ENCODE measurements around the gene TFDP2. TPM values are rescaled to one million over a fixed set of nuclear protein-coding genes. Genes with fewer than 3 reads are reported as not detected.

Gene TFDP2
- total RNA-seq, 6 donors from 2014 or later = 25.1 to 48.5 (median 30.8) TPM

DNA sequence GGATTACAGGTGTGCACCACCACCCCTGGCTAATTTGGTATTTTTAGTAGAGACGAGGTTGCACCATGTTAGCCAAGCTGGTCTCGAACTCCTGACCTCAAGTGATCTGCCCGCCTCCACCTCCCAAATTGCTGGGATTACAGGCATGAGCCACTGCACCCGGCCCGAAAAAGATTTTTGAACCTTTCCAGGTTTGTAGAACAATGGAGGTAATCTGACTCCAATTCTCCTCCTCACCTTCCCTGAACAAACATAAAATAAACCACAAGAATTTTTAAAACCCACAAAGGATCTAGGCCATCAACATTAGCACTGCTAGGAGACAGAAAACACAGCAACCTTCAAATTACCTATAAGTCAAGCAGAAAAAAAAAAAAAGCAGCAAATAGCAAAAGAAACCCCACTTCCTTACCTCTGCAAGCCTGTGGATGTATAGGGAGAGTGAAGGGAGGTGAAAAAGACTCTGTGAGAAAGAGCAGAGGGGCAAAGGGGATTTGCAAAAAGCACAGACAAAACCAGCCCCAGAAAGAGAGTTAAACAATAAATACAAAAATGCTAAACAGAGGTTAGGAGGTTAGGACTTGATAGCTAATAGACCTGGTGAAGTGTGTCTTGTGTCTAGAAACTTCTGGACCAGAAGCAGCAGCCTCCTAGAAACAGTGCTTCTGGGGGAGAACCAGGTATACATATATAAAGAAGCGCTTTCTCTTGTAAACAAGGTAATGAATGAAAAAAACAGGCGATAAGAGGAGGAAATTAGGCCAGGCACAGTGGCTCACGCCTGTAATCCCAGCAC lies 32.1 kb downstream of the TFDP2 start:
- DNase-seq (no peak), ATAC-seq (ENCODE audit: low FRiP score in 2 of 2) (peak in 1 of 2 donors; percentile 79)

GRCh38 chr3:142115867-142116668 lies 33.3 kb downstream of the TFDP2 start:
- no peaks in the 10 kb centered on the region for H3K9me3 ChIP-seq
- DNase-seq (no peak), ATAC-seq (ENCODE audit: low FRiP score in 2 of 2) (no peak)
- no peaks in the 10 kb centered on the region for H3K27me3 ChIP-seq
- H3K4me3 ChIP-seq = no peak overlapping the region
- no peaks in the 10 kb centered on the region for H3K36me3 ChIP-seq
- no peak overlapping the region for H3K27ac ChIP-seq
- peaks cover 0 to 9% (median 2%) of the 10 kb centered on the region in 4 donors for H3K4me1 ChIP-seq
- no peak for TF ChIP-seq EP300 (IDR thresholded peaks at IDR 0.05)
- TF ChIP-seq POLR2A (IDR thresholded peaks at IDR 0.05) = no peak
- TF ChIP-seq, protein P1, sequence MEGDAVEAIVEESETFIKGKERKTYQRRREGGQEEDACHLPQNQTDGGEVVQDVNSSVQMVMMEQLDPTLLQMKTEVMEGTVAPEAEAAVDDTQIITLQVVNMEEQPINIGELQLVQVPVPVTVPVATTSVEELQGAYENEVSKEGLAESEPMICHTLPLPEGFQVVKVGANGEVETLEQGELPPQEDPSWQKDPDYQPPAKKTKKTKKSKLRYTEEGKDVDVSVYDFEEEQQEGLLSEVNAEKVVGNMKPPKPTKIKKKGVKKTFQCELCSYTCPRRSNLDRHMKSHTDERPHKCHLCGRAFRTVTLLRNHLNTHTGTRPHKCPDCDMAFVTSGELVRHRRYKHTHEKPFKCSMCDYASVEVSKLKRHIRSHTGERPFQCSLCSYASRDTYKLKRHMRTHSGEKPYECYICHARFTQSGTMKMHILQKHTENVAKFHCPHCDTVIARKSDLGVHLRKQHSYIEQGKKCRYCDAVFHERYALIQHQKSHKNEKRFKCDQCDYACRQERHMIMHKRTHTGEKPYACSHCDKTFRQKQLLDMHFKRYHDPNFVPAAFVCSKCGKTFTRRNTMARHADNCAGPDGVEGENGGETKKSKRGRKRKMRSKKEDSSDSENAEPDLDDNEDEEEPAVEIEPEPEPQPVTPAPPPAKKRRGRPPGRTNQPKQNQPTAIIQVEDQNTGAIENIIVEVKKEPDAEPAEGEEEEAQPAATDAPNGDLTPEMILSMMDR (IDR thresholded peaks at IDR 0.05) = no peak
- no peak for TF ChIP-seq POLR2AphosphoS5 (IDR thresholded peaks at IDR 0.05)
- 75 to 85% methylated on average over 4 of the region's 4 CpGs for WGBS, 2 donors

More for the DNA sequence above, 32.1 kb downstream of the TFDP2 start:
- no peak overlapping the region for H3K27ac ChIP-seq
- H3K4me1 ChIP-seq = peaks cover 0 to 9% (median 2%) of the 10 kb centered on the region in 4 donors
- no peak overlapping the region for H3K4me3 ChIP-seq
- no peaks in the 10 kb centered on the region for H3K9me3 ChIP-seq
- WGBS, 2 donors = 77 to 85% methylated on average over 8 of the region's 8 CpGs
- no peaks in the 10 kb centered on the region for H3K36me3 ChIP-seq
- no peak for TF ChIP-seq EP300 (IDR thresholded peaks at IDR 0.05)
- TF ChIP-seq, protein P1 (IDR thresholded peaks at IDR 0.05) = no peak
- TF ChIP-seq POLR2A (IDR thresholded peaks at IDR 0.05) = no peak
- TF ChIP-seq POLR2AphosphoS5 (IDR thresholded peaks at IDR 0.05) = no peak
- H3K27me3 ChIP-seq = no peaks in the 10 kb centered on the region

DNA sequence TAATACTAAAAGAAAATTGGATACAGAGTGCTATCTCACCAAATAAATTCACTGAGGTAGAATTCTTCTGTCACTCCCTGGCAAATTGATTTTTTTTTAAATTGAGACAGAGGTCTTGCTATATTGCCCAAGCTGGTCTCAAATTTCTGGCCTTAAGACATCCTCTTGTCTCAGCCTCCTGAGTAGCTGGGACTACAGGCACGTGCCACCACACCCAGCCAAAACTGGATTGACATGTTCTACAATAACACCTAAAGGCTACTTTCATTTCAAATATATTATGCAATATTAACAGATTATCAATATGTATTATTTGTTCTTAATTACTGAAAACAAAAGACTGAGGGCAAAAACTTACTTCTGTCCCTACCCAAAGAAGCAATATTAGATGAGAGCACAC lies 36.7 kb downstream of the TFDP2 start:
- DNase-seq (no peak), ATAC-seq (ENCODE audit: low FRiP score in 2 of 2) (no peak)
- TF ChIP-seq, protein P1 (IDR thresholded peaks at IDR 0.05) = no peak
- TF ChIP-seq POLR2AphosphoS5 (IDR thresholded peaks at IDR 0.05) (no peak), EP300 (IDR thresholded peaks at IDR 0.05) (no peak), POLR2A (IDR thresholded peaks at IDR 0.05) (no peak)
- Histone ChIP-seq H3K27ac (no peak overlapping the region), H3K4me1 (peaks cover 0 to 9% (median 0%) of the 10 kb centered on the region in 4 donors), H3K27me3 (no peaks in the 10 kb centered on the region), H3K9me3 (no peaks in the 10 kb centered on the region), H3K36me3 (no peaks in the 10 kb centered on the region), H3K4me3 (no peak overlapping the region)
- WGBS, 2 donors = 73 to 88% methylated on average over 1 of the region's 1 CpG

DNA sequence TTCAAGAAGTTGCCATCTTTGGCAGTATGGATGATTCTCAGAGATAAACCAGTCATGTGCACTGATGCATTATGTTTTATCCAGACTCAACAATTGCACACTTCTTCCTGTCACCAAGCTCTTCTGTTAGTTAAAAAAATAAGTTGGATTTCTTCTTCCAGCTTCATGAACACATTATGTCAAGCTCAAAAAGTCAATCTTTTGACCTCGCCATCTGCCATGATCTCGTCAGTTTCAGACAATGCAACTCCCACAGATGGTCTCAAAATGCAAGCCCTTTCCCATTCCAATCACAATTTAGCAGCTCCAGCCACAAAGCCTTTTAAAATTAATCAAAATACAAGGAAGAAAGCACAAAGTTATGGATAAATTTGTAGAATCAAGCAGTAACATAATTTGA lies 42.8 kb downstream of the TFDP2 start:
- ATAC-seq (ENCODE audit: low FRiP score in 2 of 2) (no peak), DNase-seq (no peak)
- Histone ChIP-seq H3K9me3 (no peaks in the 10 kb centered on the region), H3K27ac (no peak overlapping the region), H3K4me3 (no peak overlapping the region), H3K27me3 (no peaks in the 10 kb centered on the region), H3K4me1 (no peaks in the 10 kb centered on the region), H3K36me3 (no peaks in the 10 kb centered on the region)
- 41 to 68% methylated on average over 2 of the region's 2 CpGs for WGBS, 2 donors
- TF ChIP-seq POLR2A (IDR thresholded peaks at IDR 0.05) (no peak), POLR2AphosphoS5 (IDR thresholded peaks at IDR 0.05) (no peak), EP300 (IDR thresholded peaks at IDR 0.05) (no peak)
- TF ChIP-seq, protein P1 (IDR thresholded peaks at IDR 0.05) = no peak
